HCT116 (cell line): ENCODE measurements around the gene NT5DC3. TPM values are rescaled to one million over a fixed set of nuclear protein-coding genes. Genes with fewer than 3 reads are reported as not detected.

Experiments
- ATAC-seq: fragments of 200-7000 bp; cut with Tn5 transposase; 2 replicates; pipeline ENCODE4 v1.9.1; 2020; ENCODE audit warnings: mild to moderate bottlenecking, moderate library complexity
- BruUV-seq: library from RNA; stranded (reverse); fragments of 400-500 nt; replicated peaks from 2 replicates; lab custom pipeline; 2021; lab: Mats Ljungman, UMichigan
- CTCF ChIA-PET: fragments of 300-600 bp; sonication (Branson Sonifier 250); formaldehyde crosslinking; loops from one replicate; lab custom pipeline; 2021; ENCODE audit warnings: antibody characterized with exemption; lab: Charles Lee
- POLR2A ChIA-PET: fragments of 300-600, 350-600 bp; sonication (Branson Sonifier 250); formaldehyde crosslinking; loops from one replicate; lab custom pipeline; 2021; ENCODE audit warnings: antibody characterized with exemption; lab: Charles Lee
- RAD21 ChIA-PET, 2 experiments: fragments of 300-600 bp; sonication (Branson Sonifier 250); formaldehyde crosslinking; loops; one replicate each; lab custom pipeline; 2023; ENCODE audit warnings: low total read pairs in 2 of 2; ENCODE audit not compliant: uncharacterized antibody in 2 of 2, unreplicated experiment in 2 of 2, low non-redundant PET in 1 of 2; lab: Charles Lee
- DNase-seq: peaks from one replicate; pipeline ENCODE4 v3.0.0-alpha.2; 2010; ENCODE audit warnings: low read depth, low spot score
- H2AFZ ChIP-seq: fragments of 200-600 bp; shearing (Covaris generic), sonication (generic); 2 replicates; pipeline ENCODE4 v1.6.1; 2017; ENCODE audit warnings: low read depth, mixed run types, mixed read lengths, antibody characterized with exemption, low read length; ENCODE audit not compliant: poor library complexity, severe bottlenecking
- H3K27ac ChIP-seq: 2 replicates; pipeline ENCODE4 v1.5.1; 2012; ENCODE audit warnings: low read depth, low read length
- H3K27me3 ChIP-seq: fragments of 200-600 bp; sonication (generic); 2 replicates; pipeline ENCODE4 v1.6.1; 2016; ENCODE audit warnings: mixed run types, low read length, mixed read lengths; ENCODE audit not compliant: insufficient read depth
- H3K36me3 ChIP-seq, 2 experiments: fragments of 200-500 bp in 1 of 2; fragments of 200-600 bp in 1 of 2; sonication (Bioruptor generic) in 1 of 2; sonication (generic) in 1 of 2; 2 replicates each; pipeline versions ENCODE4 v1.5.1 to v1.6.1; 2014 to 2016; ENCODE audit warnings: low read length in 2 of 2, inconsistent platforms in 1 of 2, mixed read lengths in 1 of 2, mixed run types in 1 of 2; ENCODE audit not compliant: insufficient read depth in 2 of 2, control insufficient read depth in 1 of 2
- H3K4me1 ChIP-seq, 2 experiments: fragments of 200-600 bp in 1 of 2; sonication (generic) in 1 of 2; 2 replicates each; pipeline versions ENCODE4 v1.5.1 to v1.6.1; 2012 to 2017; ENCODE audit warnings: low read length in 2 of 2, inconsistent platforms in 1 of 2, mild to moderate bottlenecking in 1 of 2, mixed read lengths in 1 of 2, mixed run types in 1 of 2, moderate library complexity in 1 of 2; ENCODE audit not compliant: insufficient read depth in 2 of 2, control insufficient read depth in 1 of 2
- H3K4me2 ChIP-seq: fragments of 200-600 bp; sonication (generic); 2 replicates; pipeline ENCODE4 v1.6.1; 2017; ENCODE audit warnings: mixed run types, low read length, mixed read lengths
- H3K4me3 ChIP-seq, 2 experiments: fragments of 200-600 bp in 1 of 2; sonication (generic) in 1 of 2; replicated peaks in 1 of 2; 2 replicates each; pipeline ENCODE4 v1.5.1; 2011 to 2016; ENCODE audit warnings: low read length in 2 of 2, control low read depth in 1 of 2, low read depth in 1 of 2, mild to moderate bottlenecking in 1 of 2, mixed read lengths in 1 of 2, mixed run types in 1 of 2
- H3K79me2 ChIP-seq: fragments of 200-600 bp; sonication (generic); 2 replicates; pipeline ENCODE4 v1.6.1; 2017; ENCODE audit warnings: mild to moderate bottlenecking, mixed run types, low read length, moderate library complexity, mixed read lengths; ENCODE audit not compliant: insufficient read depth
- H3K9ac ChIP-seq: fragments of 200-600 bp; sonication (generic); 2 replicates; pipeline ENCODE4 v1.6.1; 2016; ENCODE audit warnings: low read length, mixed read lengths
- H3K9me2 ChIP-seq: fragments of 200-600 bp; sonication (generic), shearing (Covaris generic); 2 replicates; pipeline ENCODE4 v1.6.1; 2017; ENCODE audit warnings: mixed run types, mild to moderate bottlenecking, moderate library complexity; ENCODE audit not compliant: insufficient read depth
- H3K9me3 ChIP-seq, 2 experiments: fragments of 200-500 bp in 1 of 2; fragments of 200-600 bp in 1 of 2; sonication (Bioruptor generic) in 1 of 2; sonication (generic) in 1 of 2; 2 replicates each; pipeline ENCODE4 v1.6.1; 2014 to 2017; ENCODE audit warnings: low read length in 2 of 2, mixed read lengths in 2 of 2, inconsistent platforms in 1 of 2, low read depth in 1 of 2, mild to moderate bottlenecking in 1 of 2, mixed run types in 1 of 2, moderate library complexity in 1 of 2; ENCODE audit not compliant: control insufficient read depth in 1 of 2, insufficient read depth in 1 of 2
- H4K20me1 ChIP-seq: fragments of 200-600 bp; sonication (generic), shearing (Covaris generic); 2 replicates; pipeline ENCODE4 v1.6.1; 2017; ENCODE audit warnings: mixed run types, mild to moderate bottlenecking, moderate library complexity; ENCODE audit not compliant: insufficient read depth
- CEBPB ChIP-seq: IDR thresholded peaks from 2 replicates; pipeline ENCODE4 v1.6.1; 2012; ENCODE audit warnings: low read depth
- CTCF ChIP-seq, 3 experiments: fragments of 200-600 bp in 1 of 3; sonication (generic) in 1 of 3; IDR thresholded peaks in 2 of 3; conservative IDR thresholded peaks in 1 of 3; 2 replicates each; pipeline ENCODE4 v1.5.1; 2012 to 2017; ENCODE audit warnings: low read depth in 2 of 3, low read length in 2 of 3, antibody characterized with exemption in 1 of 3, borderline replicate concordance in 1 of 3, control low read depth in 1 of 3, mild to moderate bottlenecking in 1 of 3, mixed read lengths in 1 of 3, mixed run types in 1 of 3, moderate library complexity in 1 of 3; ENCODE audit not compliant: insufficient read depth in 1 of 3
- ELF1 ChIP-seq: IDR thresholded peaks from 2 replicates; pipeline ENCODE4 v1.6.1; 2012; ENCODE audit warnings: low read depth, borderline replicate concordance
- EZH2 ChIP-seq: fragments of 200-600 bp; sonication (generic); IDR thresholded peaks from 2 replicates; pipeline ENCODE4 v1.6.1; 2017; ENCODE audit warnings: antibody characterized with exemption, mixed run types
- EZH2phosphoT487 ChIP-seq: fragments of 200-600 bp; IDR thresholded peaks from 2 replicates; pipeline ENCODE4 v1.6.1; 2018; ENCODE audit warnings: antibody characterized with exemption, borderline replicate concordance
- FOSL1 ChIP-seq: IDR thresholded peaks from 2 replicates; pipeline ENCODE4 v1.6.1; 2012; ENCODE audit warnings: low read depth
- POLR2A ChIP-seq: IDR thresholded peaks from 2 replicates; pipeline ENCODE4 v1.7.0; 2011; ENCODE audit warnings: borderline replicate concordance; ENCODE audit not compliant: insufficient read depth, insufficient read length; ENCODE audit errors: extremely low read depth
- RAD21 ChIP-seq: IDR thresholded peaks from 2 replicates; pipeline ENCODE4 v1.6.1; 2012; ENCODE audit warnings: low read depth, mild to moderate bottlenecking
- SIN3A ChIP-seq: IDR thresholded peaks from 2 replicates; pipeline ENCODE4 v1.6.1; 2012; ENCODE audit warnings: low read depth
- SP1 ChIP-seq: IDR thresholded peaks from 2 replicates; pipeline ENCODE4 v1.6.1; 2012; ENCODE audit warnings: low read depth
- SRF ChIP-seq: IDR thresholded peaks from 2 replicates; pipeline ENCODE4 v1.6.1; 2012; ENCODE audit warnings: low read depth
- TCF7L2 ChIP-seq: IDR thresholded peaks from 2 replicates; pipeline ENCODE4 v1.7.0; 2011; ENCODE audit warnings: borderline replicate concordance, inconsistent platforms; ENCODE audit not compliant: insufficient read depth, insufficient read length; ENCODE audit errors: extremely low read depth
- YY1 ChIP-seq: IDR thresholded peaks from 2 replicates; pipeline ENCODE4 v1.6.1; 2011; ENCODE audit warnings: low read length, low read depth, moderate library complexity, mild to moderate bottlenecking; ENCODE audit not compliant: insufficient replicate concordance; ENCODE audit errors: extremely low read depth
- ZBTB33 ChIP-seq: IDR thresholded peaks from 2 replicates; pipeline ENCODE4 v1.6.1; 2011; ENCODE audit warnings: mild to moderate bottlenecking, low read length, moderate library complexity; ENCODE audit not compliant: insufficient replicate concordance; ENCODE audit errors: extremely low read depth
- ZFX ChIP-seq: fragments of 450-650 bp; IDR thresholded peaks from 2 replicates; pipeline ENCODE4 v1.6.1; 2017
- intact Hi-C: fragments of 100-400 bp; cut with micrococcal nuclease; formaldehyde crosslinking; loops from 2 replicates; pipeline ENCODE4 v1.10.0; 2022
- total RNA-seq: library from RNA; stranded (reverse); gene quantifications from one replicate; pipeline ENCODE4 v1.2.1, GENCODE V29; 2021; ENCODE audit not compliant: unreplicated experiment
- TF ChIP-seq, protein P1 (sequence below): IDR thresholded peaks from 2 replicates; pipeline ENCODE4 v1.6.1; 2012; ENCODE audit warnings: low read depth
- TF ChIP-seq, protein P2 (sequence below): IDR thresholded peaks from 2 replicates; pipeline ENCODE4 v1.6.1; 2012
- TF ChIP-seq, protein P3 (sequence below): IDR thresholded peaks from 2 replicates; pipeline ENCODE4 v1.6.1; 2012

Gene NT5DC3
- total RNA-seq, 1 experiment from 2014 or later: 18.7 TPM

GRCh38 chr12:103783744-103784664, 57.0 kb downstream of the NT5DC3 start:
- H3K4me1 ChIP-seq: peaks cover 4 to 9% of the 10 kb centered on the region in 2 experiments; a peak in 2 of 4 replicates
- intact Hi-C loops: no loop called here
- no TSS peak for BruUV-seq

More at GRCh38 chr12:103783744-103784664, 57.0 kb downstream of the NT5DC3 start:
- H3K27me3 ChIP-seq: no peaks in the 10 kb centered on the region
- DNase-seq: no peak
- peak; percentile 34; the same call in 1 of the 2 replicates for ATAC-seq
- no peaks in the 10 kb centered on the region for H3K9me3 ChIP-seq
- POLR2A ChIA-PET: no interaction called here
- H3K4me3 ChIP-seq: no peak overlapping the region
- H4K20me1 ChIP-seq: no peaks in the 10 kb centered on the region; the same call in 1 of the 2 replicates
- CTCF ChIA-PET: no interaction called here
- no peak overlapping the region for H2AFZ ChIP-seq
- H3K9me2 ChIP-seq: no peaks in the 10 kb centered on the region
- no peaks in the 10 kb centered on the region for H3K79me2 ChIP-seq
- peaks cover 8 to 53% of the 10 kb centered on the region in 2 experiments for H3K36me3 ChIP-seq
- RAD21 ChIA-PET: interaction anchor here in 1 of 2 experiments (0.7 kb wide), 1 partner anchor 19 kb away, joined by 3 read pairs; no protein-coding TSS in a partner anchor
- TF ChIP-seq SIN3A: no peak
- no peak for TF ChIP-seq SRF
- TF ChIP-seq POLR2A: no peak
- TF ChIP-seq, protein P1, sequence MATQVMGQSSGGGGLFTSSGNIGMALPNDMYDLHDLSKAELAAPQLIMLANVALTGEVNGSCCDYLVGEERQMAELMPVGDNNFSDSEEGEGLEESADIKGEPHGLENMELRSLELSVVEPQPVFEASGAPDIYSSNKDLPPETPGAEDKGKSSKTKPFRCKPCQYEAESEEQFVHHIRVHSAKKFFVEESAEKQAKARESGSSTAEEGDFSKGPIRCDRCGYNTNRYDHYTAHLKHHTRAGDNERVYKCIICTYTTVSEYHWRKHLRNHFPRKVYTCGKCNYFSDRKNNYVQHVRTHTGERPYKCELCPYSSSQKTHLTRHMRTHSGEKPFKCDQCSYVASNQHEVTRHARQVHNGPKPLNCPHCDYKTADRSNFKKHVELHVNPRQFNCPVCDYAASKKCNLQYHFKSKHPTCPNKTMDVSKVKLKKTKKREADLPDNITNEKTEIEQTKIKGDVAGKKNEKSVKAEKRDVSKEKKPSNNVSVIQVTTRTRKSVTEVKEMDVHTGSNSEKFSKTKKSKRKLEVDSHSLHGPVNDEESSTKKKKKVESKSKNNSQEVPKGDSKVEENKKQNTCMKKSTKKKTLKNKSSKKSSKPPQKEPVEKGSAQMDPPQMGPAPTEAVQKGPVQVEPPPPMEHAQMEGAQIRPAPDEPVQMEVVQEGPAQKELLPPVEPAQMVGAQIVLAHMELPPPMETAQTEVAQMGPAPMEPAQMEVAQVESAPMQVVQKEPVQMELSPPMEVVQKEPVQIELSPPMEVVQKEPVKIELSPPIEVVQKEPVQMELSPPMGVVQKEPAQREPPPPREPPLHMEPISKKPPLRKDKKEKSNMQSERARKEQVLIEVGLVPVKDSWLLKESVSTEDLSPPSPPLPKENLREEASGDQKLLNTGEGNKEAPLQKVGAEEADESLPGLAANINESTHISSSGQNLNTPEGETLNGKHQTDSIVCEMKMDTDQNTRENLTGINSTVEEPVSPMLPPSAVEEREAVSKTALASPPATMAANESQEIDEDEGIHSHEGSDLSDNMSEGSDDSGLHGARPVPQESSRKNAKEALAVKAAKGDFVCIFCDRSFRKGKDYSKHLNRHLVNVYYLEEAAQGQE: no peak
- no peak for TF ChIP-seq ZFX
- no peak for TF ChIP-seq EZH2phosphoT487
- no peak for TF ChIP-seq TCF7L2
- TF ChIP-seq CEBPB: no peak
- TF ChIP-seq YY1: no peak
- no peak for TF ChIP-seq ELF1
- TF ChIP-seq, protein P2, sequence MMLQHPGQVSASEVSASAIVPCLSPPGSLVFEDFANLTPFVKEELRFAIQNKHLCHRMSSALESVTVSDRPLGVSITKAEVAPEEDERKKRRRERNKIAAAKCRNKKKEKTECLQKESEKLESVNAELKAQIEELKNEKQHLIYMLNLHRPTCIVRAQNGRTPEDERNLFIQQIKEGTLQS: no peak
- TF ChIP-seq EZH2: no peak
- no peak for TF ChIP-seq FOSL1
- TF ChIP-seq ZBTB33: no peak
- TF ChIP-seq SP1: no peak
- TF ChIP-seq, protein P3, sequence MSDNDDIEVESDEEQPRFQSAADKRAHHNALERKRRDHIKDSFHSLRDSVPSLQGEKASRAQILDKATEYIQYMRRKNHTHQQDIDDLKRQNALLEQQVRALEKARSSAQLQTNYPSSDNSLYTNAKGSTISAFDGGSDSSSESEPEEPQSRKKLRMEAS: no peak
- TF ChIP-seq RAD21: peak; percentile 46; the same call in 1 of the 2 replicates
- TF ChIP-seq CTCF (IDR thresholded peaks at IDR 0.05 in 2 of 3, conservative IDR thresholded peaks at IDR 0.05 in 1 of 3; ENCODE audit: borderline replicate concordance in 1 of 3, insufficient read depth in 1 of 3, low read depth in 2 of 3, low read length in 2 of 3): peak in 1 of 3 experiments; percentile 10; a peak in 2 of 6 replicates
- no peak overlapping the region for H3K4me2 ChIP-seq
- no peak overlapping the region for H3K27ac ChIP-seq
- H3K9ac ChIP-seq: no peak overlapping the region
